ENCODE measurements around the gene TBX2.

Gene TBX2

GRCh38 chr17:61388561-61389356 lies 10.9 kb upstream of the TBX2 start:
- FAIRE-seq, result no peak

GRCh38 chr17:61389670-61390478 lies 9.8 kb upstream of the TBX2 start:
- no peak for FAIRE-seq

GRCh38 chr17:61390479-61390791 lies 9.2 kb upstream of the TBX2 start:
- no peak for FAIRE-seq

GRCh38 chr17:61391595-61392291 lies 7.9 kb upstream of the TBX2 start:
- no peak for FAIRE-seq

- no peak for FAIRE-seq
These were observed 7.0 kb upstream of the TBX2 start for GRCh38 chr17:61392679-61393078.

GRCh38 chr17:61393550-61393903 lies 6.1 kb upstream of the TBX2 start:
- FAIRE-seq, result no peak

GRCh38 chr17:61393904-61394629 lies 5.6 kb upstream of the TBX2 start:
- no peak for FAIRE-seq

GRCh38 chr17:61394630-61395408 lies 4.8 kb upstream of the TBX2 start:
- FAIRE-seq, result no peak

- no peak for FAIRE-seq
These were observed 4.1 kb upstream of the TBX2 start for GRCh38 chr17:61395409-61395982.

- no peak for FAIRE-seq
These were observed 3.6 kb upstream of the TBX2 start for GRCh38 chr17:61395983-61396585.

GRCh38 chr17:61396586-61397085 lies 3.0 kb upstream of the TBX2 start:
- no peak for FAIRE-seq

- no peak for FAIRE-seq
These were observed 2.4 kb upstream of the TBX2 start for GRCh38 chr17:61397086-61397842.

- no peak for FAIRE-seq
These were observed 917 bp upstream of the TBX2 start for GRCh38 chr17:61398721-61399130.

- FAIRE-seq, result no peak
These were observed 548 bp downstream of the TBX2 start for GRCh38 chr17:61400066-61400716.

GRCh38 chr17:61400717-61401388 lies 1.2 kb downstream of the TBX2 start:
- FAIRE-seq, result no peak

GRCh38 chr17:61401389-61402072 lies 1.9 kb downstream of the TBX2 start:
- FAIRE-seq, result no peak

GRCh38 chr17:61402073-61402541 lies 2.5 kb downstream of the TBX2 start:
- FAIRE-seq, result no peak

Measured in colon (tissue), 2 donors.